HEK293T (cell line): ENCODE measurements around the gene MFAP3L.
A peak's percentile ranks its signal among the peaks of the same experiment; 100 is the strongest.

Experiments
- CTCF ChIA-PET: fragments of 350-600 bp; formaldehyde crosslinking; extraction: SDS; loops from one replicate; lab custom pipeline; 2021; ENCODE audit warnings: antibody characterized with exemption, inconsistent platforms; lab: Yijun Ruan, JAX
- POLR2A ChIA-PET: fragments of 350-600 bp; formaldehyde crosslinking; extraction: SDS; loops from one replicate; lab custom pipeline; 2020; ENCODE audit warnings: antibody characterized with exemption, inconsistent platforms; lab: Yijun Ruan, JAX
- DNase-seq: peaks from one replicate; pipeline ENCODE4 v3.0.0; 2012; ENCODE audit warnings: mixed read lengths; ENCODE audit errors: extremely low spot score
- ARNT ChIP-seq: fragments of 450-650 bp; IDR thresholded peaks from 2 replicates; pipeline ENCODE4 v1.6.1; 2017; ENCODE audit warnings: mild to moderate bottlenecking
- BHLHE40 ChIP-seq: fragments of 450-650 bp; IDR thresholded peaks from 2 replicates; pipeline ENCODE4 v1.6.1; 2016; ENCODE audit warnings: mild to moderate bottlenecking, moderate library complexity, borderline replicate concordance
- CTBP1 ChIP-seq: fragments of 450-650 bp; IDR thresholded peaks from 2 replicates; pipeline ENCODE4 v1.6.1; 2016; ENCODE audit warnings: borderline replicate concordance
- ELF4 ChIP-seq: fragments of 450-650 bp; IDR thresholded peaks from 2 replicates; pipeline ENCODE4 v1.6.1; 2017; ENCODE audit warnings: antibody characterized with exemption
- FOXA1 ChIP-seq: fragments of 450-650 bp; IDR thresholded peaks from 2 replicates; pipeline ENCODE4 v1.6.1; 2016; ENCODE audit warnings: mild to moderate bottlenecking
- FOXK2 ChIP-seq: fragments of 450-650 bp; IDR thresholded peaks from 2 replicates; pipeline ENCODE4 v1.6.1; 2016; ENCODE audit warnings: mild to moderate bottlenecking
- FOXM1 ChIP-seq: fragments of 450-650 bp; IDR thresholded peaks from 2 replicates; pipeline ENCODE4 v1.6.1; 2017; ENCODE audit warnings: mild to moderate bottlenecking, borderline replicate concordance
- HDGF ChIP-seq: fragments of 450-650 bp; IDR thresholded peaks from 2 replicates; pipeline ENCODE4 v1.6.1; 2017; ENCODE audit warnings: antibody characterized with exemption, borderline replicate concordance
- L3MBTL2 ChIP-seq: fragments of 450-650 bp; conservative IDR thresholded peaks from 2 replicates; pipeline ENCODE4 v1.6.1; 2016; ENCODE audit warnings: mild to moderate bottlenecking
- NFRKB ChIP-seq: fragments of 450-650 bp; IDR thresholded peaks from 2 replicates; pipeline ENCODE4 v1.6.1; 2016; ENCODE audit warnings: mild to moderate bottlenecking, moderate library complexity
- SUZ12 ChIP-seq: fragments of 450-650 bp; IDR thresholded peaks from 2 replicates; pipeline ENCODE4 v1.6.1; 2016; ENCODE audit warnings: mild to moderate bottlenecking
- TARDBP ChIP-seq: fragments of 450-650 bp; IDR thresholded peaks from 2 replicates; pipeline ENCODE4 v1.6.1; 2016
- ZNF384 ChIP-seq: fragments of 450-650 bp; IDR thresholded peaks from 2 replicates; pipeline ENCODE4 v1.6.1; 2016

The MFAP3L gene

DNA sequence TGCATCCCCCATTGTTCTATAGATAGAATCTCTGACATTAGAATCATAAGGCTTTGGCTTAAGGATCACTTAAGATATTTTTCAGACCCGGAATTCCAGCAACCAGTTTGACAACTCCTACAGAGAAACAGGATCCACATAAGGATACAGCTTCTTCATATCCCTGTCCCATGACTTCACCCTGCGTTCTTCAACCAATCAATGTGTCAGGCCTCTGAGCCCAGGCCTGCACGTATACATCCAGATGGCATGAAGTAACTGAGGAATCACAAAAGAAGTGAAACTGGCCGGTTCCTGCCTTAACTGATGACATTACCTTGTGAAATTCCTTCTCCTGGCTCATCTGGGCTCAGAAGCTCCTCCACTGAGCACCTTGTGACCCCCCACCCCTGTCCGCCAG is 85.1 kb downstream of the MFAP3L start:
- ChIA-PET CTCF (no interaction called here), POLR2A (no interaction called here)
- no peak for DNase-seq
- TF ChIP-seq ELF4: no peak
- no peak for TF ChIP-seq NFRKB
- no peak for TF ChIP-seq TARDBP
- no peak for TF ChIP-seq CTBP1
- TF ChIP-seq BHLHE40: no peak
- no peak for TF ChIP-seq ARNT
- no peak for TF ChIP-seq HDGF
- no peak for TF ChIP-seq L3MBTL2
- TF ChIP-seq FOXM1: no peak
- TF ChIP-seq ZNF384: no peak
- no peak for TF ChIP-seq FOXA1
- TF ChIP-seq FOXK2: no peak

DNA sequence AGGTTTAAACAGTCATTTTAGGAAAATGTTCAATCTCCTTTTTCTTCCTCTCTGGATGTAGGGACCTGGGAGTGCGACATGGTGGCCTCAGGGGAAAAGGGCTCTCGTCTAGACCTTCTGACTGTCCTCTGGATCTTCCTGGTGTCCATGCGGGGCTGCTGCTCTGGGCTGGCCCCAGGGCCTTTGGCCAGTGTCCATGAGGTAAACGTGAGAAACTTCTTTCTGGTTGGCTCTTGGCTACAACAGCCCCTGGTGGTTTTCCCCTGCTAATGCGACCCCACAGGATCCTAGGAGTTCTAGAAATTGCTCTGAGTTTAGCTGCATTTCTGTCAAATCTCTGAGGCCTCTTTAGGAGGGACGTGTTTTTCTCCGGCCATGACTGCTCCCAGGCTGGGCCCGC is 85.7 kb downstream of the MFAP3L start:
- TF ChIP-seq ELF4: no peak
- no peak for TF ChIP-seq BHLHE40
- no peak for TF ChIP-seq SUZ12
- TF ChIP-seq FOXM1: no peak
- TF ChIP-seq FOXA1: no peak
- no peak for TF ChIP-seq HDGF
- ChIA-PET CTCF (no interaction called here), POLR2A (no interaction called here)
- peak; percentile 37 for DNase-seq
